Naive thymus-derived CD4-positive, alpha-beta T cell (primary cell): ENCODE measurements around the gene TNNC2. TPM values are rescaled to one million over a fixed set of nuclear protein-coding genes. Genes with fewer than 3 reads are reported as not detected.
"Not testable (repeated sequence)": the region's sequence is repeated elsewhere in the genome, so short reads cannot be mapped to it uniquely, and the experiment has no call there.

Source experiments
- ATAC-seq: fragments of 150-1000 bp; cut with Tn5 transposase; 2 replicates; pipeline ENCODE4 v1.10.0; 2021; ENCODE audit warnings: mild to moderate bottlenecking, moderate library complexity
- CTCF ChIA-PET: fragments of 350-600 bp; sonication (Branson Sonifier 250); formaldehyde crosslinking; loops from one replicate; lab custom pipeline; 2021; ENCODE audit warnings: antibody characterized with exemption; lab: Charles Lee
- POLR2A ChIA-PET: fragments of 350-600 bp; sonication (Branson Sonifier 250); formaldehyde crosslinking; loops from one replicate; lab custom pipeline; 2021; ENCODE audit warnings: antibody characterized with exemption, inconsistent platforms; lab: Charles Lee
- DNase-seq, 9 donors: peaks; one replicate each; pipeline versions ENCODE4 v3.0.0 to v3.0.0-alpha.2; 2020 to 2022; ENCODE audit warnings: mixed read lengths in 1 of 9
- H3K27ac ChIP-seq: one replicate; pipeline ENCODE4 v1.7.0; 2013; ENCODE audit warnings: mild to moderate bottlenecking, low read depth, low read length, moderate library complexity
- H3K27me3 ChIP-seq, 2 donors: one replicate each; pipeline ENCODE4 v1.7.0; 2013; ENCODE audit warnings: low read length in 2 of 2, mild to moderate bottlenecking in 2 of 2, moderate library complexity in 2 of 2; ENCODE audit not compliant: control insufficient read depth in 2 of 2, insufficient read depth in 2 of 2
- H3K36me3 ChIP-seq, 3 experiments: 1 replicate in 2 of 3; 2 replicates in 1 of 3; pipeline ENCODE4 v1.7.0; 2013; ENCODE audit warnings: low read length in 3 of 3, mild to moderate bottlenecking in 3 of 3, moderate library complexity in 1 of 3; ENCODE audit not compliant: insufficient read depth in 3 of 3, control insufficient read depth in 2 of 3
- H3K4me1 ChIP-seq, 2 donors: one replicate each; pipeline ENCODE4 v1.7.0; 2013; ENCODE audit warnings: low read length in 2 of 2, mild to moderate bottlenecking in 2 of 2, moderate library complexity in 1 of 2; ENCODE audit not compliant: control insufficient read depth in 2 of 2, insufficient read depth in 2 of 2
- H3K4me3 ChIP-seq: 2 replicates; pipeline ENCODE4 v1.7.0; 2013; ENCODE audit warnings: mild to moderate bottlenecking, low read length
- H3K9me3 ChIP-seq, 3 experiments: 1 replicate in 2 of 3; 2 replicates in 1 of 3; pipeline ENCODE4 v1.7.0; 2013; ENCODE audit warnings: low read length in 3 of 3; ENCODE audit not compliant: control insufficient read depth in 2 of 3
- H3K27ac Mint-ChIP-seq, 9 donors: one replicate each; pipeline ENCODE4 v1.8.0; 2020 to 2022; ENCODE audit warnings: mixed read lengths in 9 of 9, mild to moderate bottlenecking in 8 of 9, moderate library complexity in 5 of 9, inconsistent platforms in 2 of 9
- H3K27me3 Mint-ChIP-seq, 5 donors: one replicate each; pipeline ENCODE4 v1.8.0; 2021 to 2022; ENCODE audit warnings: mixed read lengths in 5 of 5, mild to moderate bottlenecking in 1 of 5
- H3K36me3 Mint-ChIP-seq, 5 donors: one replicate each; pipeline ENCODE4 v1.8.0; 2020 to 2022; ENCODE audit warnings: mixed read lengths in 5 of 5, mild to moderate bottlenecking in 3 of 5, inconsistent platforms in 1 of 5
- H3K4me1 Mint-ChIP-seq, 7 donors: one replicate each; pipeline ENCODE4 v1.8.0; 2020 to 2022; ENCODE audit warnings: mixed read lengths in 7 of 7, mild to moderate bottlenecking in 3 of 7, inconsistent platforms in 1 of 7
- H3K4me3 Mint-ChIP-seq, 10 donors: one replicate each; pipeline ENCODE4 v1.8.0; 2020 to 2022; ENCODE audit warnings: mild to moderate bottlenecking in 10 of 10, mixed read lengths in 10 of 10, moderate library complexity in 6 of 10, inconsistent platforms in 2 of 10
- H3K9me3 Mint-ChIP-seq, 11 donors: one replicate each; pipeline ENCODE4 v1.8.0; 2020 to 2022; ENCODE audit warnings: mixed read lengths in 11 of 11, mild to moderate bottlenecking in 4 of 11, inconsistent platforms in 1 of 11, moderate library complexity in 1 of 11
- intact Hi-C, 2 donors: fragments of 100-400 bp; cut with micrococcal nuclease; formaldehyde crosslinking; loops; one replicate each; pipeline ENCODE4 v1.15.1; 2023
- polyA plus RNA-seq, 2 donors: library from polyadenylated mRNA; unstranded; fragments of 300-500 nt; fragmentation: Illumina TruSeq; gene quantifications; one replicate each; pipeline ENCODE4 v1.2.3, GENCODE V29; 2021
- total RNA-seq, 6 experiments: library from RNA in 5 of 6; stranded (reverse) in 5 of 6; gene quantifications; 1 replicate in 5 of 6; 2 replicates in 1 of 6; pipeline ENCODE4 v1.2.3 and lab custom pipeline; 2021 to 2026

The TNNC2 gene
- 1 to 10 TPM in 1 of 5 experiments, under 1 TPM in 1, not detected in 3; 0.59 to 1.4 TPM for total RNA-seq
- polyA plus RNA-seq = not detected
- total RNA-seq (lab: John Stamatoyannopoulos, UW) = not detected

DNA sequence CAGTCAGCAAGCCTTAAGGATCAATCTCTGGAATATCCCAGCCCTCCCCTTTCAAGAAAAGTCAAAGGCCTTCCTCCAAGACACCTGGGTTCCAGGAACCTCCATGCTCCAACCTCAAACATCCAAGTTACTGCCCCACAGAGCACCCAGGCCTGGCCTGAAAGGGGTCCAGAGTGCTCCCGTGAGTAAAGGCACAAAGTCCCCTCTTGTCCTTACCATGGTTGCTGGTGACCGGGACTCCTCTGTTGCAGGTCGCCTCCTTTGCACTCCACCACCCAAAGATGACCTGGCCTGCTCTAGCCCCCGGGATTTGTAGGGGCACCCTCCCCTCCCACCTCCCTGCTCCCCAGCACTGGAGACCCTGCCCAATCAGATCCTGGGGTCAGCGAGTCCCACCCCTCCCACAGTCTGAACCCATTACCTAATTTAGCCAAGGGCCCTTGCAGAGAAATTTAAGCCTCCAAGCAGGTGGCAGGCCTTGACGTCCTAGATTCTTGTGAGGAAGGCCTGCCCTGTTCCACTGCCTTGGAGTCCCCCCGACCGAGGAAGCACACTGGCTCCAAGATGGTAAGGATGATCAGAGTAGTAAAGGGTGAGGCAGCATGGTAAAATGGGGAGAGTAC, at the start of gene TNNC2:
Gene TNNC2, minus strand, starts transcription at position 283 of the 623 bp plus-strand sequence. Its CDS starts 64 bp downstream, at position 219.
- H3K9me3 Mint-ChIP-seq = no peaks in the 10 kb centered on the region
- H3K36me3 Mint-ChIP-seq = peaks cover 0 to 2% (median 0%) of the 10 kb centered on the region in 5 donors
- Histone ChIP-seq H3K36me3 (no peaks in the 10 kb centered on the region), H3K4me1 (peaks cover 0 to 7% of the 10 kb centered on the region in 2 donors), H3K27me3 (peaks cover 3 to 10% of the 10 kb centered on the region in 2 donors), H3K4me3 (no peak within 1 kb of the TSS), H3K9me3 (no peaks in the 10 kb centered on the region), H3K27ac (no peak within 1 kb of the TSS)
- no peak within 1 kb of the TSS for H3K27ac Mint-ChIP-seq
- ATAC-seq (no peak), DNase-seq (no peak)
- intact Hi-C loops = no loop called here
- ChIA-PET POLR2A (interaction anchor here (0.7 kb wide), 1 partner anchor 30 kb away, joined by 3 read pairs; the partner anchor contains the start of gene ACOT8), CTCF (no interaction called here)
- H3K4me1 Mint-ChIP-seq = peaks cover 12 to 23% (median 16%) of the 10 kb centered on the region in 7 donors
- H3K4me3 Mint-ChIP-seq = no peak within 1 kb of the TSS
- H3K27me3 Mint-ChIP-seq = peaks cover 19 to 45% (median 25%) of the 10 kb centered on the region in 5 donors

GRCh38 chr20:45874576-45874975, 47.5 kb upstream of the TNNC2 start:
- Mint-ChIP-seq H3K4me1 (peaks cover 0 to 4% (median 0%) of the 10 kb centered on the region in 7 donors), H3K4me3 (no peak overlapping the region), H3K27ac (no peak overlapping the region), H3K9me3 (no peaks in the 10 kb centered on the region), H3K27me3 (no peaks in the 10 kb centered on the region), H3K36me3 (peaks cover 0 to 17% (median 8%) of the 10 kb centered on the region in 5 donors)
- H3K36me3 ChIP-seq = peaks cover 0 to 21% (median 7%) of the 10 kb centered on the region in 3 experiments
- H3K27me3 ChIP-seq = no peaks in the 10 kb centered on the region
- H3K9me3 ChIP-seq = no peaks in the 10 kb centered on the region
- DNase-seq (no peak), ATAC-seq (no peak)
- H3K4me3 ChIP-seq = no peak overlapping the region
- CTCF ChIA-PET = no interaction called here
- intact Hi-C loops = no loop called here
- no peaks in the 10 kb centered on the region for H3K4me1 ChIP-seq
- POLR2A ChIA-PET = no interaction called here
- H3K27ac ChIP-seq = no peak overlapping the region

DNA sequence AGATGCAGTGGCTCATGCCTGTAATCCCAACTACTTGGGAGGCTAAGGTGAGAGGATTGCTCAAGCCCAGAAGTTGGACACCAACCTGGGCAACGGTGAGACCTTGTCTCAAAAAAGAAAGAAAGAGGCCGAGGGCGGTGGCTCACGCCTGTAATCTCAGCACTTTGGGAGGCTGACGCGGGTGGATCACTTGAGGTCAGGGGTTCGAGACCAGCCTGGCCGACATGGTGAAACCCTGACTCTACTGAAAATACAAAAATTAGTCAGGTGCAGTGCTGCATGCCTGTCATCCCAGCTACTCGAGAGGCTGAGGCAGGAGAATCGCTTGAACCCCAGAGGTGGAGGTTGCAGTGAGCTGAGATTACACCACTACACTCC, 47.0 kb upstream of the TNNC2 start:
- ATAC-seq, H3K4me3 Mint-ChIP-seq, POLR2A ChIA-PET, H3K27ac Mint-ChIP-seq, CTCF ChIA-PET, H3K9me3 ChIP-seq, H3K4me1 Mint-ChIP-seq, H3K27ac ChIP-seq, DNase-seq, H3K27me3 ChIP-seq, H3K4me3 ChIP-seq, intact Hi-C loops, H3K27me3 Mint-ChIP-seq, H3K9me3 Mint-ChIP-seq, H3K4me1 ChIP-seq: not testable (repeated sequence)
- peaks cover 0 to 17% (median 8%) of the 10 kb centered on the region in 5 donors for H3K36me3 Mint-ChIP-seq
- H3K36me3 ChIP-seq = peaks cover 0 to 21% (median 7%) of the 10 kb centered on the region in 3 experiments

- Histone ChIP-seq H3K27ac (no peak overlapping the region), H3K36me3 (peaks cover 0 to 19% (median 7%) of the 10 kb centered on the region in 3 experiments), H3K9me3 (no peaks in the 10 kb centered on the region), H3K4me3 (no peak overlapping the region), H3K27me3 (no peaks in the 10 kb centered on the region), H3K4me1 (no peaks in the 10 kb centered on the region)
- Mint-ChIP-seq H3K4me1 (peaks cover 0 to 4% (median 0%) of the 10 kb centered on the region in 7 donors), H3K27me3 (no peaks in the 10 kb centered on the region), H3K27ac (no peak overlapping the region), H3K36me3 (peaks cover 0 to 17% (median 8%) of the 10 kb centered on the region in 5 donors), H3K4me3 (no peak overlapping the region), H3K9me3 (no peaks in the 10 kb centered on the region)
- ChIA-PET CTCF (no interaction called here), POLR2A (no interaction called here)
- ATAC-seq (no peak), DNase-seq (no peak)
- intact Hi-C loops = no loop called here
Observed at GRCh38 chr20:45873409-45874103, 46.4 kb upstream of the TNNC2 start.

- Mint-ChIP-seq H3K27ac (no peak overlapping the region), H3K4me1 (peaks cover 0 to 4% (median 0%) of the 10 kb centered on the region in 7 donors), H3K27me3 (no peaks in the 10 kb centered on the region), H3K4me3 (no peak overlapping the region), H3K9me3 (no peaks in the 10 kb centered on the region), H3K36me3 (peaks cover 0 to 21% (median 11%) of the 10 kb centered on the region in 5 donors)
- intact Hi-C loops = no loop called here
- Histone ChIP-seq H3K4me1 (no peaks in the 10 kb centered on the region), H3K4me3 (no peak overlapping the region), H3K36me3 (peaks cover 0 to 9% (median 0%) of the 10 kb centered on the region in 3 experiments), H3K27me3 (no peaks in the 10 kb centered on the region), H3K9me3 (no peaks in the 10 kb centered on the region), H3K27ac (no peak overlapping the region)
- ChIA-PET POLR2A (no interaction called here), CTCF (no interaction called here)
- ATAC-seq (no peak), DNase-seq (no peak)
Observed at GRCh38 chr20:45872626-45873025, 45.5 kb upstream of the TNNC2 start.

GRCh38 chr20:45867819-45868176, 40.7 kb upstream of the TNNC2 start:
- H3K4me1 ChIP-seq = no peaks in the 10 kb centered on the region
- no peak overlapping the region for H3K4me3 Mint-ChIP-seq
- DNase-seq = no peak
- H3K4me3 ChIP-seq = no peak overlapping the region
- CTCF ChIA-PET = no interaction called here
- H3K9me3 ChIP-seq = no peaks in the 10 kb centered on the region
- no peaks in the 10 kb centered on the region for H3K27me3 ChIP-seq
- no peak overlapping the region for H3K27ac Mint-ChIP-seq
- peaks cover 0 to 9% (median 2%) of the 10 kb centered on the region in 7 donors for H3K4me1 Mint-ChIP-seq
- H3K9me3 Mint-ChIP-seq = no peaks in the 10 kb centered on the region
- no peak for ATAC-seq
- peaks cover 0 to 13% (median 3%) of the 10 kb centered on the region in 5 donors for H3K36me3 Mint-ChIP-seq
- no peaks in the 10 kb centered on the region for H3K36me3 ChIP-seq
- H3K27me3 Mint-ChIP-seq = no peaks in the 10 kb centered on the region
- POLR2A ChIA-PET = interaction anchor here (1.0 to 2.7 kb wide), 3 partner anchors 10 to 14 kb away, joined by 3 to 8 read pairs (median 5); partner anchors contain the start of genes ACOT8, ZSWIM1 and ZSWIM3
- intact Hi-C loops = no loop called here
- H3K27ac ChIP-seq = no peak overlapping the region
